BJ (cell line): ENCODE results near the gene TRAF3IP1. TPM values are rescaled to one million over a fixed set of nuclear protein-coding genes. Genes with fewer than 3 reads are reported as not detected.
"Not testable (repeated sequence)": the region's sequence is repeated elsewhere in the genome, so short reads cannot be mapped to it uniquely, and the experiment has no call there.

ENCODE experiments used
- CTCF ChIA-PET: fragments of 350-600 bp; formaldehyde crosslinking; extraction: SDS; loops from one replicate; lab custom pipeline; 2021; ENCODE audit warnings: antibody characterized with exemption, inconsistent platforms; lab: Yijun Ruan, JAX
- POLR2A ChIA-PET: fragments of 300-600 bp; sonication (Branson Sonifier 250); formaldehyde crosslinking; extraction: SDS; loops from one replicate; lab custom pipeline; 2021; ENCODE audit warnings: antibody characterized with exemption; lab: Charles Lee
- DNase-seq: peaks from one replicate; pipeline ENCODE4 v3.0.0-alpha.2; 2011; ENCODE audit warnings: low read depth
- H3K27me3 ChIP-seq: 2 replicates; pipeline ENCODE4 v1.6.0; 2011; ENCODE audit warnings: low read length; ENCODE audit not compliant: control insufficient read depth, insufficient read depth
- H3K36me3 ChIP-seq: 2 replicates; pipeline ENCODE4 v1.5.1; 2011; ENCODE audit warnings: low read length; ENCODE audit not compliant: control insufficient read depth, insufficient read depth
- H3K4me3 ChIP-seq: 2 replicates; pipeline ENCODE4 v1.5.1; 2011; ENCODE audit warnings: low read depth, mild to moderate bottlenecking, control low read depth, low read length
- polyA plus RNA-seq: library from polyadenylated mRNA; depleted of rRNA; stranded (reverse); fragments of >200 nt; gene quantifications from 2 replicates; pipeline ENCODE4 v1.2.3, GENCODE V29; 2011
- TF ChIP-seq, protein P1 (sequence below): IDR thresholded peaks from 2 replicates; pipeline ENCODE4 v1.5.1; 2011; ENCODE audit warnings: low read depth, mild to moderate bottlenecking, control low read depth, inconsistent platforms, low read length, moderate library complexity; ENCODE audit not compliant: insufficient read depth

Gene TRAF3IP1
- polyA plus RNA-seq, 1 experiment: 5.8 TPM

DNA sequence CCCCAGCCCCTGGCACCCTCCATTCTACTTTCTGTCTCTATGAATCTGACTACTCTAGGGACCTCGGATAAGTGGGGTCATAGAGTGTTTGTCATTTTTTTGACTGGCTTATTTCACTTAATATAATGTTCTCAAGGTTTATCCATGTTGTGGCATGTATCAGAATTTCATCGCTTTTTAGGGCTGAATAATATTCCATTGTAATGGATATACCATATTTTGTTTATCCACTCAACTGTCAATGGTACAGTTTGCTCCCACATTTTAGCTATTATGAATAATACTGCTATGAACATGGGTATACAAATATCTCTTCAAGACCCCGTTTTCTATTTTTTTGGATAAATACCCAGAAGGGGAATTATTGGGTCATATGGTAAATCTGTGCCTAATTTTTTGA is 7.4 kb downstream of the TRAF3IP1 start:
- DNase-seq: no peak
- Histone ChIP-seq H3K27me3 (no peaks in the 10 kb centered on the region), H3K4me3 (no peak overlapping the region), H3K36me3 (peaks cover 11% of the 10 kb centered on the region)
- ChIA-PET CTCF (interaction anchor here (1.5 kb wide), 1 partner anchor 14 kb away, joined by 3 read pairs; no protein-coding TSS in a partner anchor), POLR2A (no interaction called here)
- TF ChIP-seq, protein P1, sequence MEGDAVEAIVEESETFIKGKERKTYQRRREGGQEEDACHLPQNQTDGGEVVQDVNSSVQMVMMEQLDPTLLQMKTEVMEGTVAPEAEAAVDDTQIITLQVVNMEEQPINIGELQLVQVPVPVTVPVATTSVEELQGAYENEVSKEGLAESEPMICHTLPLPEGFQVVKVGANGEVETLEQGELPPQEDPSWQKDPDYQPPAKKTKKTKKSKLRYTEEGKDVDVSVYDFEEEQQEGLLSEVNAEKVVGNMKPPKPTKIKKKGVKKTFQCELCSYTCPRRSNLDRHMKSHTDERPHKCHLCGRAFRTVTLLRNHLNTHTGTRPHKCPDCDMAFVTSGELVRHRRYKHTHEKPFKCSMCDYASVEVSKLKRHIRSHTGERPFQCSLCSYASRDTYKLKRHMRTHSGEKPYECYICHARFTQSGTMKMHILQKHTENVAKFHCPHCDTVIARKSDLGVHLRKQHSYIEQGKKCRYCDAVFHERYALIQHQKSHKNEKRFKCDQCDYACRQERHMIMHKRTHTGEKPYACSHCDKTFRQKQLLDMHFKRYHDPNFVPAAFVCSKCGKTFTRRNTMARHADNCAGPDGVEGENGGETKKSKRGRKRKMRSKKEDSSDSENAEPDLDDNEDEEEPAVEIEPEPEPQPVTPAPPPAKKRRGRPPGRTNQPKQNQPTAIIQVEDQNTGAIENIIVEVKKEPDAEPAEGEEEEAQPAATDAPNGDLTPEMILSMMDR: no peak

DNA sequence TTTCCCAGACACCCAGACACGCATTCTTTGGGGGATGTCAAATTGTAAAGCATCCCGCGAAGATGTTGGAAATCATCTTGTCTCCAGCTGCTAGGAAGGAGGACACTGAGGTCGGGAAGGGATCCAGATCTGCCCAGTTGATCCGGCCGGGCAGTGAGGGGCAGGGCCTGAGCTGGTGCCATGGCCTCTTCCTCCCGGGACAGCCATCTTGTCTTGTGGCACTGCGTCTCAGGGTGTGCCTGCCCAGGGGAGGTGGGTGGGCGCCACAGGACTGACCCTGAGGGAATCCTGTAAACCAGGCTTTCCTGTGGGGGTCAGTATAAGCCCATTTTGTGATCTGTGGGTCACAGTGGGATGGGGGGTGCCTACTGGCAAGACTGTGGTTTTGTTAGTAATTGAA is 10.1 kb downstream of the TRAF3IP1 start:
- Histone ChIP-seq H3K36me3 (peaks cover 10% of the 10 kb centered on the region), H3K4me3 (no peak overlapping the region), H3K27me3 (no peaks in the 10 kb centered on the region)
- no peak for DNase-seq
- CTCF ChIA-PET: interaction anchor here (0.6 kb wide), 1 partner anchor 34 kb away, joined by 3 read pairs; no protein-coding TSS in a partner anchor
- POLR2A ChIA-PET: no interaction called here
- TF ChIP-seq, protein P1: no peak

DNA sequence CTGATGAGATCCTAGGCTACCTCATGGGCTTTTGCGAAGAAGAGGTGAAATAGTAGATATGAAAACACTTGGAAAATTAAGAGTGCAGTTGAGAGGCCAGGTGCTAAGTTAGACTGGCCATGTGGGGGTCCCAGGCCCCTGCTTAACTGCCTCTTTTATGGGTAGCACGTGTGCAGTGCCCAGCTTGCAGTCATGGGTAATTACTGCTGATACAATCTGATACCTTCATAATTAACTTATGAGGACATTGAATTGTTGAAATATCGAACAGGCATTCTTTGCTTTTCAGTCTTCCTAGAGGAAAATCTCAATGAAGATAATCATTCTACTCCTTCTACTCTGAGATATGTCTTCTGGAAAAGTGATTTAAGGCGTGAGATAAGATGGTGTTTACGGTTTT is 11.6 kb downstream of the TRAF3IP1 start:
- Histone ChIP-seq H3K27me3 (no peaks in the 10 kb centered on the region), H3K36me3 (peaks cover 10% of the 10 kb centered on the region), H3K4me3 (no peak overlapping the region)
- POLR2A ChIA-PET: no interaction called here
- TF ChIP-seq, protein P1: no peak
- DNase-seq: no peak
- CTCF ChIA-PET: no interaction called here

DNA sequence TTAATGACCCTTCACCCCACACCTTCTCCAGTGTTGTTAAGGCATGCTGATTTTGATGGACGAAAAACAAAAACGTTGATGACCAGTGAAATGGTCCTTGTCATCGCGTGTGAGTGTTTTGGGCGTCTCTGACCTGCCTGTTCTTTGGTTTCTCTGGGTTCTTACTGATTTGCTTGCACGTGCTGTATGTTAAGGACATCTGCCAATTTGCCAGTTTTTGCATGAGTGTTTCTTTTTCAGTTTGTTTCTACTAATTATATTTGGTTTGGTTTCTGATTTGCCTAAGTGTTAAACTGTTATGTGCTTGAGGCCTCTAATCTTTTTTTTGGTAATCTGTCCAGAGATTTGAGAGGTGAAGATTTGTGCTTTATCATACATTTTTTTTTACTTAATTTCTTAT is 14.6 kb downstream of the TRAF3IP1 start:
- POLR2A ChIA-PET: no interaction called here
- Histone ChIP-seq H3K4me3 (no peak overlapping the region), H3K36me3 (peaks cover 12% of the 10 kb centered on the region), H3K27me3 (no peaks in the 10 kb centered on the region)
- CTCF ChIA-PET: no interaction called here
- DNase-seq: no peak
- TF ChIP-seq, protein P1: no peak

DNA sequence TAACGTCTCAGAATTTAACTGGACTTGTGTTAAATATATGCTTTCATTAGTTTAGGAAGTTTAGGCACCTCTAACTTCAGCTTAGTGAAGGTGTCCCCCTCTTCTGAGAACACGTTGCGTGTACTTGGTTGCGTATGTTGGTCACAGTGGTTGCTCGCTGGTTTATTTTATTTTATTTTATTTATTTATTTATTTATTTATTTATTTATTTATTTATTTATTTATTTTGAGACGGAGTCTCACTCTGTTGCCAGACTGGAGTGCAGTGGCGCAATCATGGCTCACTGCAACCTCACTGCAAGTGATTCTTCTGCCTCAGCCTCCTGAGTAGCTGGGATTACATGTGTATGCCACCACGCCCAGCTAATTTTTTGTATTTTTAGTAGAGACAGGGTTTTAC is 15.3 kb downstream of the TRAF3IP1 start:
- DNase-seq, POLR2A ChIA-PET, H3K27me3 ChIP-seq, H3K36me3 ChIP-seq, H3K4me3 ChIP-seq: not testable (repeated sequence)
- CTCF ChIA-PET: interaction anchor here (0.7 to 1.4 kb wide), 3 partner anchors 22 to 808 kb away, joined by 3 to 7 read pairs (median 3); no protein-coding TSS in a partner anchor

DNA sequence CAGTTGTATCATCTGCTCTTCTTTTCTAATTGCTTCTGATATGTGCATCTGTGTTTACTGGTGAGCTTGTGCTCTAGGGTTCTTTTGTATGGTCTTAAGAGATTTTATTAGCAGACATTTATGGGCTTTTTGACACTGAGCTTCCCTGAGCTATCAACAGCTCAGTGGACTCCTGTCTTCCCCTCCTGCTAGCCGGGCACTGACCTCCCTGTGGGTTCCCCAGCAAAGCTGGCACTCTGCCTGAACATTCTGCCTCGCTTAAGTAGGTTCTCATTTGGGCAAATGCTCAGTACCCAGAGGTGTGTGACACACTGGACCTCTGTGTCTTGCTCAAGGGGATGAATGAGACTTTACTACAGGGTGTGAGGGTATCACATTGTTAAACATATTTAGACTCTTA is 15.8 kb downstream of the TRAF3IP1 start:
- Histone ChIP-seq H3K27me3 (no peaks in the 10 kb centered on the region), H3K36me3 (peaks cover 9% of the 10 kb centered on the region), H3K4me3 (no peak overlapping the region)
- ChIA-PET CTCF (interaction anchor here (0.9 to 1.4 kb wide), 2 partner anchors 21 to 807 kb away, joined by 3 to 7 read pairs; no protein-coding TSS in a partner anchor), POLR2A (no interaction called here)
- DNase-seq: no peak
- TF ChIP-seq, protein P1: no peak
